Stimulated activated CD8-positive, alpha-beta memory T cell treated with anti-CD3 and anti-CD28 coated beads, Interleukin-7, amount 100 ng/mL, for 48 hours (primary cell): ENCODE measurements around the gene WNT8B.

Experiments
- DNase-seq, 2 donors: peaks; one replicate each; pipeline ENCODE4 v3.0.0-alpha.2; 2020; ENCODE audit warnings: low read depth in 1 of 2; ENCODE audit errors: extremely low read depth in 1 of 2

The WNT8B gene

GRCh38 chr10:100482834-100483185 lies 20.0 kb downstream of the WNT8B start:
- DNase-seq: no peak

GRCh38 chr10:100483876-100484666 lies 21.3 kb downstream of the WNT8B start:
- no peak for DNase-seq

- no peak for DNase-seq
These were observed 22.6 kb downstream of the WNT8B start for GRCh38 chr10:100485366-100485765.

- no peak for DNase-seq
These were observed 23.1 kb downstream of the WNT8B start for GRCh38 chr10:100485801-100486495.

GRCh38 chr10:100487529-100487928 lies 24.7 kb downstream of the WNT8B start:
- DNase-seq: no peak

- DNase-seq: no peak
These were observed 26.6 kb downstream of the WNT8B start for GRCh38 chr10:100489396-100489795.

GRCh38 chr10:100490531-100490930 lies 27.7 kb downstream of the WNT8B start:
- no peak for DNase-seq

- no peak for DNase-seq
These were observed 33.8 kb downstream of the WNT8B start for GRCh38 chr10:100496567-100496966.

- DNase-seq: no peak
These were observed 35.2 kb downstream of the WNT8B start for GRCh38 chr10:100498059-100498458.

GRCh38 chr10:100501423-100501822 lies 38.6 kb downstream of the WNT8B start:
- DNase-seq: no peak

- DNase-seq: no peak
These were observed 40.2 kb downstream of the WNT8B start for GRCh38 chr10:100502926-100503494.

- no peak for DNase-seq
These were observed 41.3 kb downstream of the WNT8B start for GRCh38 chr10:100504096-100504495.

- no peak for DNase-seq
These were observed 42.4 kb downstream of the WNT8B start for GRCh38 chr10:100505164-100505563.

GRCh38 chr10:100506596-100507356 lies 44.0 kb downstream of the WNT8B start:
- DNase-seq: no peak

GRCh38 chr10:100507357-100507732 lies 44.5 kb downstream of the WNT8B start:
- no peak for DNase-seq

- DNase-seq: no peak
These were observed 45.5 kb downstream of the WNT8B start for GRCh38 chr10:100508266-100508665.

- no peak for DNase-seq
These were observed 45.9 kb downstream of the WNT8B start for GRCh38 chr10:100508691-100509150.

- peak; percentile 42 to 68 for DNase-seq
These were observed 46.5 kb downstream of the WNT8B start for GRCh38 chr10:100509241-100509840.

- peak; percentile 37 to 78 for DNase-seq
These were observed 47.9 kb downstream of the WNT8B start for GRCh38 chr10:100510533-100511308.

GRCh38 chr10:100515612-100516011 lies 52.8 kb downstream of the WNT8B start:
- DNase-seq: no peak
